ENCODE measurements around the gene CRYGC.
"Not testable (repeated sequence)": the region's sequence is repeated elsewhere in the genome, so short reads cannot be mapped to it uniquely, and the experiment has no call there.

CRYGC gene, protein sequence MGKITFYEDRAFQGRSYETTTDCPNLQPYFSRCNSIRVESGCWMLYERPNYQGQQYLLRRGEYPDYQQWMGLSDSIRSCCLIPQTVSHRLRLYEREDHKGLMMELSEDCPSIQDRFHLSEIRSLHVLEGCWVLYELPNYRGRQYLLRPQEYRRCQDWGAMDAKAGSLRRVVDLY

DNA sequence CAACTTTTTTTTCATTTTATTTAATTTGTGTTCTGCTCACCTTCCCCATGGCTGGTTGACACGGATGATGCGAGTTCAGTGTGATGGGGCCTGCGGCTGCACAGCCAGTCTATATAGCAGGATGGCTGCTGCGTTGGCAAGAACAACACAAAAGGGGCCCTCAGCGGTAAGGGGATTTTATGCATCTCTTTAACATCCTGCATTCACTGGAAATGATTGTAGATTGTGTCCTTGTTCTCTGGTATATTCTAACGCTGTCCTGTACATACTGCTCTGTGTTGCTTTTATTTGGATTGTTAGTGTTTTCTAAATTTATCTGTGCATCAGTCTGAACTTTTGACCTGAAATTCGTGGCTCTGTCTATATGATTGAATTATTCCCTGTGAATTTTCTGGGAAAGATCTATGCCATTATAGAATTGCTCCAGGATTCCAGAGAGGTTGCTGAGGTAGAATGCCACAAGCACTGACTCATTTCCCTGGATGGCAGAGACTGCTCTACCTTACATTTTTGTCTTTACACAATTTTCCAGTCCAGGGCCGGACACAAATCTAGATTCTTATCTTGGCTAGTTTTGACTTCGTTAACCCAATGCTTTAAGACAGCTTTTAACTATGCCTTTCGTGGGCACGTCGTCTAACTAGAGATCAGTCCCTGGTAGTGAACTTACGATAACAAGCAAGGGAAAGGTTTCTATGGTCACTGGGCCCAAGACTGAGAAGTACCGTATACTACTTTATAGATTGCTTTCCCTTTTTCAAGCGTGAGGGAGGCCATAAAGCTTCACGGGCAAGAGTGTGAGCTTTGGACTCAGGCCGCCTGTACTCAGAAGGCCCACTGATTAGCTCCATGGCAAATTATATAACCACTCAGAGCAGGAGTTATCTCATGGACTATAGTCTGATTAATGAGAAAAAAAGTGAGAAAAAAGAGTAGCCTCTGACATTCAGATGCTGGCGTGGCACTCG, at the start of gene CRYGC:
Gene CRYGC (minus strand): TSS at position 85 of the 968 bp plus-strand sequence. CDS start 36 bp downstream, at position 49.
- DNase-seq, result no peak

DNA sequence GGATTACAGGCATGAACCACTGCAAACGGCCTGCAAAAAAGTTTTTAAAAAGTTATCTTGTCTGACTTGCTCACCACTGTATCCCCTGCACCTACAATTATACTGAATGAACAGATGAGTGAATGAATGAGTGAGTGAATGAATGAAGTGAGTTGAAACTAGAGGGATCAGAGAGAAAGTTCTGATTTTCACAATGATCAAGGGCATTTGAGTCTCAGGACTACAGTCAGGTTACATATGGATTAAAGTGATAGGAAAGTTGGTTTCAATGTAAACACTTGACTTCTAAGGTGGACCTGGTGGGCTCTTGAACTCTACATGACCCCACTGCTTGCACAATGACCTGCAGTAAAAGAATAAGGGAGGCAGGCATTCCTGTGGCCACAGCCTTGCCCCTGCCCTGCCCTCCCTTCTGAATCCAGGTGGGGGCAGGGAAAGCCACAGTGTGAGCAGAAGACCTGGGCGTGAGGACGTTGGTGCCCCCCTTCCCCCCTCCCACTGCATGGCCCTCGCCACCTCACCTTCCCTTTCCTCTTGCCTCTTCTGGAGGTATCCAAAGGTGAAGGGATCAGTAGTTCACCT, 49.5 kb upstream of the CRYGC start:
- no peak for DNase-seq

DNA sequence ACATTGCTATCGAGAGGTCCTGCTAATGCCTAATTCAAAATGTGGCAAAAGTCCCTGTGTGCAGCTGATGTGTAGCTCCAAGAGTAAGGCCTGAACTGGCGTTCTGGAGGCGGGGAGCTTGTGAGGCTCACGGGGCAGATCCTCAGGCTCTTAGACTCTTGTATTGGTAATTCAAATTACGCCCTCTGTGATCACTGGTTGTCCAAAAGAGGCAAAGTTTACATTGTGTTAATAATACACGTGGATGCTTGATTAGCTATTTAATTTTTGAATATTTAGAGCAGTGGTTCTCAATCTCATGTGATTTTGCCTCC, 46.2 kb upstream of the CRYGC start:
- no peak for DNase-seq

DNA sequence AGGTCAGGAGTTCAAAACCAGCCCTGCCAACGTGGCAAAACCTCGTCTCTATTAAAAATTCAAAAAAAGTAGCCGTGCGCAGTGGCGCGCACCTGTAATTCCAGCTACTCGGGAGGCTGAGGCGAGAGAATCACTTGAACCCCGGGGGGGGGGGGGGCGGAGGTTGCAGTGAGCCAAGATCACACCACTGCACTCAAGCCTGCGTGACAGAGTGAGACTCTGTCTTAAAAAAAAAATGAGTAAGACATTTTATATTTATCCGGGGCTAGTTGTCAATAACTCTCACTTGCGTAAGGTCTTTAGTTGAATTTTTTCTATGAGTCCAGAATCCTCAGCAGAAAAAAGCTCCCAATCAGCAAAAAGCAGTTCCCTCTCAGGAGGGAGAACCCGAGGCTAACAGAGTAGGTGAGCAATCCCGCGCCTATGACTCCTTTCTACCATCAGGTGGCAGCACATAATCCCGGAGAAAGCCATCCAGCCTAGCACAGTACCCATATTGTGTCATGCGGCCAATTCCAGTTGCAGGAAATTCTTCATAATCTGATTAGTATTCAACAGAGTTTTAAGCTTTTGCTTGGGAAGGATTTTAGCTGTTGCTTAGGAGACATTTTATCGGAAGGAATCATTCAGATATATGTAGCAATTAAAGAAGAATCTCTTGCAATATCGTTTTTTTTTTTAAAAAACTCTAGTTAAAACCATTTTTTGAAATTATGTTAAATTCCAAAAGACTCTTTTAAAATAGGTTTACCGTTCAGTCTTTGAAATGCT, 45.6 kb upstream of the CRYGC start:
- DNase-seq, result peak; percentile 88

DNA sequence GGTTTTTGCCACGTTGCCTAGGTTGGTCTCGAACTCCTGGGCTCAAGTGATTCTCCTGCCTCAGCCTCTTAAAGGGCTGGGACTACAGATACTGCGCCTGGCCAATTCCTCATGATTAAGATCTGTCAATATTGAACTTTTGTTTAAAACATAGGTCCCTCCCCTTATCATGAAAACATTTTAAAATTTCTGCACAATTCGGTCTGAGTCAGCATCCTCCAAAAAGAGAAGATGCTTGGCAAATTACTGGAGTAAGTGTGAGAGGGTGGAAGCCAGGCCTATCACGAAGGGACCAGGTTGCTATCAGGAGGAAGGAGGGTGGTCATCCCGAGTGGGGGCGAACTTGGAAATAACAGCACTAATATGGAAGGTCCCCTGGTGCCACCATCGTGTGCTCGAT, 44.5 kb upstream of the CRYGC start:
- no peak for DNase-seq

DNA sequence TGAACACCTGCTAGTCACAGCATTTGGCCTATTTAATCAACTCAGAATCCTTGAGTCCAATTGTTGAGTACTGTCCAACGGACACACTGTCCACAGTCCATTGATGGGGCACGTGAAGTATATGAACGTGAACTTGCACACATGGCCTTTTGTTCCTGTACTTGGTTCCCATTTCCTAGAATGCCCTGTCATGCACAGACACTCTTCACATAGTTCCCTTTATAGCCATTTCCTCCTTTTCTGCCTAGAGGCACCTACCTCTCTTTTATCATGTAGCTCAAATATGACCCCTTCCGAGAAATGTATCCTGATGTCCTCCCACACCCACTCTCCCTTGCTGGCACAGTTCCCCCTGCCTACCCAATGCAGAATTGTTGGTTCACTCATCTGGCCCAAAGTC, 42.5 kb upstream of the CRYGC start:
- no peak for DNase-seq

DNA sequence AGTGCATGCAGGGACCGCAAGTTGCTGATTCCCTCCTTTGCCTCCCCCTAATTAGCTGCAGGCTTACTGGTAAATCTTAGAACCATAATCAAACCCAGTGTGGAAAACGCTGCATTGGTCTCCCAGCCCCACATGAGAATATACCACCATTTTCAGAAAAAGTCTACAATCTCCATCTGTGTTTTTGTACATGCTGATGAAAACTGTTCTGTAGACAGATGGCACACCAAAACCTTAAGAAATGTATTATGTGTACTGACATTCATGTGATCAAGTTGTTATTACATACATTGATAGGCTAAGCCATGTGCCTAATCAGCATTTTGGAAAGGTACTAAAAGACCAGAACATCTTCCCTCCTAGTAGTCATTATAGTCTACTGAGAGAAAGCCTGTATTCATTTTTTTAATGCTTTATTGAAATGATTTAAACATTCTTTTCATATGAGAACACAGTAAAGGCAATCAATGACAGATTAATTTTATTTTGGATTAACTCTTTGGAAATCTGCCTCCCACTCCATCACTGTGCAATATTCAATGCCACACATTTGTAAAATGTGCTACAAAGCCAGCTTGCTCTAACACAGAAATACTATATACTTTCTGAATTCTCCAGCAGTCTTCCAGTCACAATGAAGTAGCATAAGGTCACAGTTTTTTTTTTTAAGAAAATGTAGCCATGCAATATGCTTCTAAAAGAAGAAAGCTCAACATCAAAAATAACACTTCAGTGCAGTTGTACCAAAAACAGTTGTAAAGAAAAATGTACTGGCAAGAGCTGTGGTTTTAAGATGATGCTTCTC, 35.5 kb upstream of the CRYGC start:
- no peak for DNase-seq

DNA sequence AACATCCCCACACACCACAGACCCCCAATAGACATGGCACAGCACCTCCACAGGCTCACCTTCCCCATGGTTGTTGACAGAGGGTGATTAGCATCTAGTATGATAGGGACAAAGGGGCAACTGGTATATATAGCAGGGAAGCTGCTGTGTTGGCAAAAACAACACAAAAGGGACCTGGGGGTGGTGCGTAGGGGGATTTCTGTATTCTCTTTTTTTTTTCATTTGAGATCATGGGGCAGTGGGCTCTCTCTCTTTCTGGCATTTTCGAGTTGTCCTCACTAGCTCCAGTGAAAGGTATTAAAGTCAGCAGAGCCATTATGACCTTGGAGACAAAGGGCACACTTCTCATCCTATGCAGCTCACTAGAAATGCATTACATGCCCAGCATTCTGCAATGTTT, 33.9 kb upstream of the CRYGC start, which contains the start of gene CRYGA:
Gene CRYGA (minus strand): TSS at position 101 of the 400 bp plus-strand sequence. CDS start 33 bp downstream, at position 68.
- DNase-seq, result no peak

DNA sequence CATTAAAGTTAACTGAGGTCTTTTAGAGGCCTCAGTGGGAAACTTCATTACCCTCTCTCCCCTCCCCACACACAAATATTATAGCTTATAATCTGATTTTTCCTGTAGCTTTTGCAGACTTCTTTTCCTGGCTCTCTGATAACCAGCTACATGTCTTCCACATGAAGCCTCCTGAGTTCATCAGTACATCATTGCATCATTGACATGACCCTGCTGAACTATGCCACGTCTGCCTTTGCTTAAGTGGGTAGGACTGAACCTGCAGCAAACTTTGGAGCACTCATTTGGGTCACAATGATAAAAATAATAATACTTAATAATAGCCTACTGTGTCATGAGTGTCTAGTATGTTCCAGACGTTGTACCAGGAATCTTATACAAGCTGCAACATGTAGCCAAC, 26.8 kb upstream of the CRYGC start:
- no peak for DNase-seq

DNA sequence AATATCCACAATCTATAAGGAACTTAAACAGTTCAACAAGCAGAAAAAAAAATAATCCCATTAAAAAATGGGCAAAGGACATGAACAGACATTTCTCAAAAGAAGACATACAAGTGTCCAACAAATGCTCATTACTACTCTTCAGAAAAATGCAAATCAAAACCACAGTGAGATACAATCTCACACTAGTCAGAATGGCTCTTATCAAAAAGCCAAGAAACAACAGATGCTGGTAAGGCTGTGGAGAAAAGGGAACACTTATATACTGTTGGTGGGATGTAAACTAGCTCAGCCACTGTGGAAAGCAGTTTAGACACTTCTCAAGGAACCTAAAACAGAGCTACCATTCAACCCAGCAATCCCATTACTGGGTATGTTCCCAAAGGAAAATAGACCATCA, 23.5 kb upstream of the CRYGC start:
- no peak for DNase-seq

DNA sequence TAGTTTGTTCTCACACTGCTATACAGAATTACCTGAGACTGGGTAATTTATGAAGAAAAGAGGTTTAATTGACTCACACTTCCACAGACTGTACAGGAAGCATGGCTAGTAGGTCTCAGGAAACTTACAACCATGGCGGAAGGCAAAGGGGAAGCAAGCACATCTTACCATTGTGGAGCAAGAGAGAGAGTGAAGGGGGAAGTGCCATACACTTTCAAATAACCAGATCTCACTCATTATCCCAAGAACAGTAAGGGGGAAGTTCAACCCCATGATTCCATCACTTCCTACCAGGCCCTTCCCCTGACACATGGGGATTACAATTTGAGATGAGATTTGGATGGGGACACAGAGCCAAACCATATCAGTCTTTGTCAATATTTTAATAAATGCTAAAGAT, 21.3 kb upstream of the CRYGC start:
- DNase-seq, result no peak

DNA sequence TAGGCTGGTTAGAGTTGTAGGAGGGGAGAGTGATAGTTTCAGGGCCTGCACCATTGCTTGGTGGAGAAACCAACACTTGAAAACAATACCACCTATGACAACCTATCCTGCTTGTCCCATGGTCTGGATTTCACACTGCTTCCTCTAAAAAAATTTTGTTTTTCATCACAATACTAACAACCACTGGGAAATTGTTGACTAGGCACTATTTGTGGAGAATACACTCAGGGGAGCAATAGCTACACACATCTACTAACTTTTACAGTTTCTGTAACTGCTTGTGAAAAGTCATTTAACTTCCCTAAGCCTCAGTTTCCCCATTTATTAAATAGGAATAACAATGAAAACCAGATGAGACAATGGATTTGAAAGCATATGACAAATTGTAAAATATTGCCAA, 20.5 kb upstream of the CRYGC start:
- DNase-seq, result no peak

DNA sequence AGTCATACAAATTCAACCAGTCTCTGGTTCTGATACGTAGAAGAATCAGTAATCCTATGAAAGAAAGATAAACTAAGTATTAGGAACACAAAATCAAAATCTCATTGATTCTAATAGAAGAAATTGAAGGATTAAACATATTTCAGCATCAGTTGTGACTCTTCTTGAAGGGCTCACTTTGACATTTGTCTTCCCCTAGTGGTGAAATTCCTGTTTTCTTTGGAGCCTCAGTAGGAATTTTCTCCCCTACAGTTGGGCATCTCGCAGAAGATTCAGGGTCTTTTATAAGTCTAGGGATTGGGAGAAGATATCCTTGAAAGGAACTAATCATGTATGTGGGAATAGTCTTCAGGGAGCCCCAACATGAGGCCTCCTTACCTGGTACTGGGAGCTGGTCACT, 19.2 kb upstream of the CRYGC start:
- DNase-seq, result no peak

DNA sequence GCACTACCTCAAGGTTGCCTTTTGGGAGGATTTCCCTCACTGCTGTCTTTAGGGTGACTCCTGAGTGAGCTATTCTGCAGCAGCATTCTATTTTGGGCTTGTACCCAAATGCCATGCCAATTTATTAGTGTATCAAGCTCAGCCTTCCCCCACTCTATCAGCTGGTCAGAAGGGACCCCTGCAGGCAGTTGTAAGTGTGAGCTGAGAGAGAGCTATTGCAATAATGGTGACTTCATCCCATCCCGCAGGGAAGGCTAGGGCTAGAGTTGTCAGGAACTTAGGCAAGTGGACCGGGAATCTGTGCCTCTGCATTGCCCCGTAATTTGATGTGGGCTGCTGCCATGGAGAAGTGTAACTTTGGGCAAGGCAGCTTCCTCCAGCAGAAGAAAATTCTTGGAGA, 18.1 kb upstream of the CRYGC start:
- DNase-seq, result no peak

DNA sequence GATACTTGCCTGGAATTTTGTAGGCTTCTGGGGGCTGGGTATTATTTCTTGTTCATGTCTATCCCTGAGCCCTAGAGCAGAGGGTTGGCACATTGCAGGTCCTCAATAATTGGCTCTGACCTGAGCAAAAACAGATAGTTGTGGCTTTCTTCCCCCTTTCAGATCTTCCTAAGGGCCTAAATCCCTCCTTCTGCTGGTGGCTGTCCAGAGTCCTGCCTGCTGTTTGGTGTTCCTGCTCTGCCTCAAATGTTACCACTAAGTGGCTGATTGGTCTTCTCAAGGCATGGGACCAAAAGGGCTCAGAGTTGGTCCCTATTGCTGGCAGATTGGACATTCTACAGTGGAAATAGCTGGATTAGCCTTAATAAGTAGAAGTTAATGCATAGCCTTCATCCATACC, 17.4 kb upstream of the CRYGC start:
- no peak for DNase-seq

DNA sequence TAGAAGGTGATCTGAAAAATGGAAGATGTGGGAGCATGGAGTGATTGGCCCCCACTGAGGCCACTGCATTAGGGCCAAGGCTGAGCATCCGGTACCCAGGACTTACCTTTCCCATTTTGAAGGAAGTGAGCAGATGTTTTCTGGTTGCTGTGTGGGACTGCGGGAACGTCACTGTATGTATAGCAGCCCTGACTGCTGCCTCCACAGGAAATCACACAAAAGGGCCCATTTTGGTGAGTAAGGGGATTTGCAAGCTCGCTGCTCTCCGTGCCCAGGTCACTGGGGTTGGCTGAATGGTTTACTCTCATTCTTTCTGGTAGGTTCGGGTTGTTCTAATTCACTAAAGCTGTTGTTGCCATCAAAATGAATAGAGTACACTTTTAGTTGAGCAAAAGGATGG, 16.4 kb upstream of the CRYGC start, which contains the start of gene CRYGB:
Gene CRYGB (minus strand): TSS at position 153 of the 400 bp plus-strand sequence. CDS start 38 bp downstream, at position 115.
- no peak for DNase-seq

DNA sequence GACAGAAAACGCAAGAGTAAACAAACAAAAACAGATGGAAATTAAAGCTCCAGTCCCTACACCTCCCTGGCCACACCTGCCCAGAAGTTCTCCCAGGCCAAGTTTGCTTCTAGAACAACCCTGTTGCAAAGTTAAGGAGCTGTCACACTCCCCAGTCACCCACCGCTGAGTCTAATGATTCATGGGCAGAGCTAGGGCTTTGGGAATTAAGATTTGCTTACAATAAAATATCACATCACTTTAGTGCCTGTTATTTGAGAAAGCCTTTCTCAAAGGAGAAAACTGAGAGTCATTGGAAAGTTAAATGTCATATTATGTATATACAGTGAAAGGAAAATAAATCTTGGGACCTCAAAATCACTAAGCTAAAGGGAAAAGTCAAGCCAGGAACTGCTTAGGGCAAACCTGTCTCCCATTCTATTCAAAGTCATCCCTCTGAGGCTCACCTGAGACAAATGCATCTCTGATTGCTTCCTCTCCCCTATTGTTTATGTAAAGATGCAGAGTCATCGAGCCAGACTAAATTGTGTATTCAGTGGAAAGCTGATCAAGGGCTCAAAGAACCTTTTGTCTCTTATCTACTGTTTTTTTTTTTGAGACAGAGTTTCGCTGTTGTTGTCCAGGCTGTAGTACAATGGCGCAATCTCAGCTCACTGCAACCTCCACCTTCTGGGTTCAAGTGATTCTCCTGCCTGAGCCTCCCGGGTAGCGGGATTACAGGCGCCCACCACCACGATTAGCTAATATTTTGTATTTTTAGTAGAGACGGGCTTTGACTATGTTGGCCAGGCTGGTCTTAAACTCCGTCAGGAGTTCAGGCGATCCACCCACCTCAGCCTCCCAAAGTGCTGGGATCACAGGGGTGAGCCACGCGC, 13.5 kb upstream of the CRYGC start:
- DNase-seq, result no peak

DNA sequence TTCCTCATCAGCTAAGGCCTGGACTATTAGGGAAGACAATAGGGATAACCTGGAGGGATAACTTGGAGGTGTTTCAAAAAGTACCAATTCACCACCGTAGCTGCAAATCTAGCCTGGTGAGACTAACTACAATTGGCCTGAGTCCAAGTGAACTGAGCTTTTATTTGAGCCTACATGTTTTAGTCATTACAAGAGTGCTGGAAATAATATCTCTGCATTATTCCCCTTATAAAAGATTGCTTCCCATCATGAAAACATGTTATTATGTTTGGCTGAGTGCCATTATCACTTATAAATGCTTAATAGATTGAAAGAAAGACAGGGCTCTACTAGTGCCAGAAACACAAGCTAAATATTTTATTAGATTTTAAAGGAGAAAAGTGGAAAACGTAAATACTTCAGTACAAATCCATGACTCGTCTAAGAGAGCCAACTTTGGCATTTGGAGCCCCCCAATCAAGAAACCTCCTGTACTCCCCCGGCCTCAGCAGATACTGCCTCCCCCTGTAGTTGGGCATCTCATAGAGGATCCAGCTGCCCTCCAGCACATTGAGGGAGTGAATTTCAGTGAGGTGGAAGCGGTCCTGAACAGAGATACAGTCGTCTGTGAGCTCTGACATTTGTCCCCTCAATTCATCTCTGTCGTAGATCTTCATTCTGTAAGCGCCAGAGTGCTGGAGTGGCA, 12.8 kb upstream of the CRYGC start:
- peak; percentile 59 for DNase-seq

DNA sequence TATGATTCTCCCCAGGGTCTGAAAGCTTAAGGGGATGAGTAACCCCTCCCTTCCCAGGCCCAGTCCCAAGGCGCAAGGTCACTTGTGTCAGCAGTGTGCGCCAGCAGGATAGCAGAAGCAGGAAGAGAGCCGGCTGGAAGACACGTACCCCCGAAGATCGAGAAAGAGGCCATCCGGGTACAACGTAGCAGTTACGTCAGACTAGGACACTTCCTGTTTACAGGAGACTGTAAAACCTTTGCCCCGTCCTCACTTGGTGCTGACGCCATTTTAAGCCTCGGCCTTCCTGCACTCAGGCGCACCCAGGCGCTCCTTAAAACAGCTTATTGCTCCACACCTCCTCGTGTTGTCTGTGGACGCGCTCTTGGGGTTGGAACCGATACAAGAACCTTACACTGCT, 9.8 kb upstream of the CRYGC start:
- DNase-seq, result no peak

DNA sequence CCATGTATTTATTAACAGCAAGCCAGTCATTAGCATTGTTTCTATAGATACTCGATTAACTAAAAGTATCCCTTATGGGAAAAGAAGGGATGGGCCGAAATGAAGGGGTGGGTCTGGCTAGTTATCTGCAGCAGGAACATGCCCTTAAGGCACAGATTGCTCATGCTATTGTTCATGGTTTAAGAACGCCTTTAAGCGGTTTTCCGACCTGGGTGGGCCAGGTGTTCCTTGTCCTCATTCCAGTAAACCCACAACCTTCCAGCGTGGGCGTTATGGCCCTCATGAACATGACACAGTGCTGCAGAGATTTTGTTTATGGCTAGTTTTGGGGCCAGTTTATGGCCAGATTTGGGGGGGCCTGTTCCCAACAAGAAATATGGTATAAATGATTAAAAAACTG, 8.7 kb upstream of the CRYGC start:
- DNase-seq, result not testable (repeated sequence)

DNA sequence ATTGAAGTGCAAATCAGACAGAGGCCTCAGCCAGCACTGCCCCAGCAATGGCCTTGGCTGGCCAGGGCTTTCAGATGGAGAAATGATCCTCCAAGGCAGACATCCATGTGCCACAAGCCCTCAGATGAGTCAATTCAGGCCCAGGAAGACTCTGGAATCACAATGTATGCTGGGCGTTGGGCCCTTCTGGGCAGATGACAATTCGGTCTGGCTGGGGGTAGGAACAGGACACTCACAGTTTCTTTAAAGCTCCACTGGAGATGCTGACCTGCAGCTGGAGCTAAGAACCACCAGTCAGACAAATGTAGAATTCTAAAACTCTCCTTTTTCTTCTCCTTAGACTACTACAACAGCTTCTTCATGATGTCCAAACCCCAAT, 7.1 kb upstream of the CRYGC start:
- no peak for DNase-seq

All from NCI-H1694 (cell line).